GM21786 (cell line): ENCODE data around the gene GFOD2.

ENCODE experiments used
- ATAC-seq: cut with Tn5 transposase; IDR thresholded peaks from one replicate; pipeline ENCODE4 v1.9.1; 2021; ENCODE audit not compliant: unreplicated experiment

Gene GFOD2

DNA sequence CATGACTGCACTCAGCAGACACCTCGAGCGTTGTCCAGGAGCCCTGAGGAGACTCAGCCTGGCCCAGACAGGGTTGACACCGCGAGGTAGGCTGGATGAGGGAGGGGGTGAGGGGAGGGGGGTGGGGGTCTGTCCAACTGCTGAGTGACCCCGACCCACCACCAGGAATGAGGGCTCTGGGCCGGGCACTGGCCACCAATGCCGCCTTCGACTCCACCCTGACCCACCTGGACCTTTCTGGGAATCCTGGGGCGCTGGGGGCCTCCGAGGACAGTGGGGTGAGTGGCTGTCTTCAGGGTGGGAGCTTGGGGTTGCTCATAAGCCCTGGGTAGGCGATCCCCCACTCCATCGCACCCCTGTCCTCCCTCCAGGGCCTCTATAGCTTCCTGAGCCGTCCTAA lies 71.4 kb downstream of the GFOD2 start:
- ATAC-seq = no peak

DNA sequence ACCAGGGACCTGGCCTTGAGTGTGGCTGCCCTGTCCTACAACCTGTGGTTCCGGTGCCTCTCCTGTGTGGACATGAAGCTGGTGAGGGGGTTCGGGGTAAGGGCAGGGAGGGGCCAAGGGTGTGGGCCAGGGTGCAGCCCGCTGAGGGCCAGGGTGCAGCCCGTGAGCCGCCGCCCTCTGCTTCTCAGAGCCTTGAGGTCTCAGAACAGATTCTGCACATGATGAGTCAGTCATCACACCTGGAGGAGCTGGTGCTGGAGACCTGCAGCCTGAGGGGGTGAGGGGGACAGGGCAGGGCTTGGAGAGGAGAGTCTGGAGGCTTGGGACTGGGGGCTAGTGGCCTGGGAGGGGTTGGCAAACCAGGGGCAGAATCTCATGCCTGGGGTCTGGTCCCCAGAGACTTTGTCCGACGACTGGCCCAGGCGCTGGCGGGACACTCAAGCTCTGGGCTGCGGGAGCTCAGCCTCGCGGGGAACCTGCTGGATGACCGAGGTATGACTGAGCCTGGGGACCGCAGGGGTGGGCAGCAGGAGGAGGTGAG lies 71.9 kb downstream of the GFOD2 start:
- ATAC-seq = no peak

GRCh38 chr16:67645397-67646121 lies 73.6 kb downstream of the GFOD2 start:
- ATAC-seq = no peak

- no peak for ATAC-seq
Measured at GRCh38 chr16:67644038-67644437, 75.1 kb downstream of the GFOD2 start.

GRCh38 chr16:67641779-67642708 lies 77.1 kb downstream of the GFOD2 start:
- ATAC-seq = no peak

GRCh38 chr16:67637625-67638024 lies 81.5 kb downstream of the GFOD2 start:
- ATAC-seq = no peak

- no peak for ATAC-seq
Measured at GRCh38 chr16:67636713-67637112, 82.4 kb downstream of the GFOD2 start.

DNA sequence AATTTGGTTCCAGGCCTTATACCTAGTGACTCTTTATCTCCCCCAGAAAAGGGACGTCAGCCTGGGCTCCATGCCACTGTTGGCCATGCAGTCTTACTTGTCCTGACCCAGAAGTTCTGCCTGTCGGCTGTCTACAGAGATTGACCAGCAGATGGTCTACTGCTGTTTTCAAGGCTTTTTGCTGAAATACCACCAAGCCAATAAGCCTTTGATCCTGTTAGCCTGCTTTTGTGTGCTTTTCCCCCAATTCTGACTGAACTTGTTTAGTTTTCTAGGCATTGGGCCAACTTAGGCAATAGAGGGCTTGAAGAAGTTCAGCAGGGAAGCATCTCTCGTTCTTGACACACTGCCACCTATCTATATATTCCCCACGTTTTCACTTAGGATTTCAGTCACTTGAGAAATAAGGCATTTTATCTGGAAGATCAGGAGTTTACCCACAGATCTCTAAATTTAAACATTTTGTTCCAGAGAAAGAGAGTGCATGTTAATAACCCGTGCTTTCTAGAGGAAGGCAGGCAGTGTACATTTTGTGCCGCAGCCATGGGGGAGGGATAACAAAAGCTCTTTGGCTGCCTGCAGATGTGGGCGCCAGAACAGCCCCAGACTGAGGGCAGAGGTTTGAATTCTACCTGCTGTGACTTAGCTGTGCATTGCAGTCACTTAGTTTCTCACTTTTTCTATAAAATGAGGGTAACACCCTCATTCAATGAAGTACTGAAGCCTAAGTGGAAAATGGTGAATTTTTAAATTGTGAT lies 86.5 kb downstream of the GFOD2 start:
- ATAC-seq = no peak

GRCh38 chr16:67628216-67628615 lies 90.9 kb downstream of the GFOD2 start:
- no peak for ATAC-seq
